ENCODE results near the gene ZNF625.

- TF ChIP-seq POLR2A (IDR thresholded peaks at IDR 0.05) (no peak), EP300 (IDR thresholded peaks at IDR 0.05) (no peak)
Observed at GRCh38 chr19:12199757-12200419, 43.4 kb upstream of the ZNF625 start.
